Smooth muscle cell (in vitro differentiated cells): ENCODE results near the gene GLYATL1. TPM values are rescaled to one million over a fixed set of nuclear protein-coding genes. Genes with fewer than 3 reads are reported as not detected.

Experiments
- DNase-seq: peaks from one replicate; lab custom pipeline; 2025; ENCODE audit not compliant: unreplicated experiment; lab: John Stamatoyannopoulos, UW
- H2AFZ ChIP-seq: fragments of 200-600 bp; sonication (generic); 2 replicates; pipeline ENCODE4 v1.6.0; 2016; ENCODE audit warnings: antibody characterized with exemption, low read depth, mild to moderate bottlenecking
- H3F3A ChIP-seq: fragments of 200-600 bp; sonication (generic); 2 replicates; pipeline ENCODE4 v1.6.0; 2017; ENCODE audit warnings: antibody characterized with exemption, low read depth
- H3K27ac ChIP-seq: fragments of 200-600 bp; sonication (generic); 2 replicates; pipeline ENCODE4 v1.5.1; 2016; ENCODE audit warnings: low read depth, mild to moderate bottlenecking
- H3K27me3 ChIP-seq: fragments of 200-600 bp; sonication (generic); 2 replicates; pipeline ENCODE4 v1.6.1; 2016; ENCODE audit warnings: low read depth, mild to moderate bottlenecking
- H3K36me3 ChIP-seq: fragments of 200-600 bp; sonication (generic); 2 replicates; pipeline ENCODE4 v1.5.1; 2016; ENCODE audit warnings: low read depth
- H3K4me1 ChIP-seq: fragments of 200-600 bp; sonication (generic); 2 replicates; pipeline ENCODE4 v1.5.1; 2016; ENCODE audit warnings: low read depth
- H3K4me2 ChIP-seq: fragments of 200-600 bp; sonication (generic); 2 replicates; pipeline ENCODE4 v1.6.0; 2016; ENCODE audit warnings: mild to moderate bottlenecking
- H3K4me3 ChIP-seq: fragments of 200-600 bp; sonication (generic); 2 replicates; pipeline ENCODE4 v1.5.1; 2016; ENCODE audit warnings: mild to moderate bottlenecking
- H3K79me2 ChIP-seq: fragments of 200-600 bp; sonication (generic); 2 replicates; pipeline ENCODE4 v1.6.0; 2016; ENCODE audit warnings: low read depth, mild to moderate bottlenecking
- H3K9ac ChIP-seq: fragments of 200-600 bp; sonication (generic); 2 replicates; pipeline ENCODE4 v1.6.0; 2016; ENCODE audit warnings: low read depth
- H3K9me3 ChIP-seq: fragments of 200-600 bp; sonication (generic); replicated peaks from 2 replicates; pipeline ENCODE4 v1.5.1; 2016; ENCODE audit warnings: low read depth
- H4K20me1 ChIP-seq: fragments of 200-600 bp; sonication (generic); 2 replicates; pipeline ENCODE4 v1.6.0; 2016; ENCODE audit warnings: low read depth
- WGBS: methylation state at CpG from one replicate; pipeline ENCODE4 v1.1.7; 2016; ENCODE audit warnings: low lambda C conversion rate; 5-methylcytosine and 5-hydroxymethylcytosine counted together
- polyA plus RNA-seq: library from polyadenylated mRNA; unstranded; fragments of >200 nt; fragmentation: Nextera tagmentation; extraction: Ambion mirVana; gene quantifications from 2 replicates; pipeline ENCODE4 v1.2.1, GENCODE V29; 2016
- total RNA-seq: library from RNA; depleted of rRNA; stranded (reverse); fragments of >200 nt; gene quantifications from 2 replicates; pipeline ENCODE4 v1.2.3, GENCODE V29; 2014
- TF ChIP-seq, protein P1 (sequence below): fragments of 200-600 bp; sonication (generic); IDR thresholded peaks from 2 replicates; pipeline ENCODE4 v1.5.1; 2017; ENCODE audit warnings: borderline replicate concordance, mild to moderate bottlenecking, antibody characterized with exemption; ENCODE audit not compliant: insufficient read depth, poor library complexity, severe bottlenecking

Gene GLYATL1
- total and polyA plus RNA-seq, 2 experiments from 2014 or later: not detected

GRCh38 chr11:58933661-58934060, 5.6 kb upstream of the GLYATL1 start:
- Histone ChIP-seq H4K20me1 (no peaks in the 10 kb centered on the region), H3K79me2 (no peaks in the 10 kb centered on the region)
- 89% methylated on average over 3 of the region's 3 CpGs for WGBS

GRCh38 chr11:58934945-58935513, 4.3 kb upstream of the GLYATL1 start:
- Histone ChIP-seq H3F3A (no peaks in the 10 kb centered on the region), H3K27me3 (no peaks in the 10 kb centered on the region), H3K36me3 (no peaks in the 10 kb centered on the region), H3K4me1 (no peaks in the 10 kb centered on the region), H3K79me2 (no peaks in the 10 kb centered on the region), H3K9me3 (no peaks in the 10 kb centered on the region), H3K9ac (no peak overlapping the region), H3K4me2 (no peak overlapping the region), H4K20me1 (no peaks in the 10 kb centered on the region), H3K27ac (no peak overlapping the region), H2AFZ (no peak overlapping the region), H3K4me3 (no peak overlapping the region)
- 93% methylated on average over 7 of the region's 7 CpGs for WGBS
- TF ChIP-seq, protein P1, sequence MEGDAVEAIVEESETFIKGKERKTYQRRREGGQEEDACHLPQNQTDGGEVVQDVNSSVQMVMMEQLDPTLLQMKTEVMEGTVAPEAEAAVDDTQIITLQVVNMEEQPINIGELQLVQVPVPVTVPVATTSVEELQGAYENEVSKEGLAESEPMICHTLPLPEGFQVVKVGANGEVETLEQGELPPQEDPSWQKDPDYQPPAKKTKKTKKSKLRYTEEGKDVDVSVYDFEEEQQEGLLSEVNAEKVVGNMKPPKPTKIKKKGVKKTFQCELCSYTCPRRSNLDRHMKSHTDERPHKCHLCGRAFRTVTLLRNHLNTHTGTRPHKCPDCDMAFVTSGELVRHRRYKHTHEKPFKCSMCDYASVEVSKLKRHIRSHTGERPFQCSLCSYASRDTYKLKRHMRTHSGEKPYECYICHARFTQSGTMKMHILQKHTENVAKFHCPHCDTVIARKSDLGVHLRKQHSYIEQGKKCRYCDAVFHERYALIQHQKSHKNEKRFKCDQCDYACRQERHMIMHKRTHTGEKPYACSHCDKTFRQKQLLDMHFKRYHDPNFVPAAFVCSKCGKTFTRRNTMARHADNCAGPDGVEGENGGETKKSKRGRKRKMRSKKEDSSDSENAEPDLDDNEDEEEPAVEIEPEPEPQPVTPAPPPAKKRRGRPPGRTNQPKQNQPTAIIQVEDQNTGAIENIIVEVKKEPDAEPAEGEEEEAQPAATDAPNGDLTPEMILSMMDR: no peak
- no peak for DNase-seq

More at GRCh38 chr11:58933661-58934060, 5.6 kb upstream of the GLYATL1 start:
- TF ChIP-seq, protein P1: no peak
- H3K4me3 ChIP-seq: no peak overlapping the region
- H3F3A ChIP-seq: no peaks in the 10 kb centered on the region
- no peaks in the 10 kb centered on the region for H3K27me3 ChIP-seq
- DNase-seq: no peak
- H3K4me2 ChIP-seq: no peak overlapping the region
- H3K27ac ChIP-seq: no peak overlapping the region
- H3K36me3 ChIP-seq: no peaks in the 10 kb centered on the region
- no peaks in the 10 kb centered on the region for H3K9me3 ChIP-seq
- H2AFZ ChIP-seq: no peak overlapping the region
- no peaks in the 10 kb centered on the region for H3K4me1 ChIP-seq
- H3K9ac ChIP-seq: no peak overlapping the region

DNA sequence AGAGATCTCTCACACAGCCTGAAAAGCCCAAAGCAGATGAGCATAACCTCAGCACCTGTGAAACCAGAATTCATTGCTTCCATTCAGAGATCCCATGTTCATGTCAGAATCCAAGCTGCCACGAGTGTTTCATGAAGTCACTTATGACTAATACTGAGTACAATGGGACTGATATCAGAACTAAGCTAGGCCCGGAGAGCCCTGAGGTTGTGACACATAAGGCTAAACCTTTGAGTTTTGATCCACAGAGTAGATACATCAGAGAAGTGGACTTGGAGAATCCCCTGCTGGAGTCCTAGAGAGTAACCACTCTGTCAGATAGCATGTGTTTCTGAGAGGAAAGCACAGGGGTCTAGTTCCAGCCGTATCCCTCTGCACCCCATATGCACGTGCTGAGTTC, 890 bp upstream of the GLYATL1 start:
- no peaks in the 10 kb centered on the region for H3K27me3 ChIP-seq
- TF ChIP-seq, protein P1: no peak
- 72% methylated on average over 4 of the region's 4 CpGs for WGBS
- H3K27ac ChIP-seq: no peak overlapping the region
- no peaks in the 10 kb centered on the region for H3K36me3 ChIP-seq
- no peaks in the 10 kb centered on the region for H3F3A ChIP-seq
- H4K20me1 ChIP-seq: no peaks in the 10 kb centered on the region
- H3K4me1 ChIP-seq: no peaks in the 10 kb centered on the region
- DNase-seq: no peak
- no peak overlapping the region for H3K4me3 ChIP-seq
- H3K9me3 ChIP-seq: no peaks in the 10 kb centered on the region
- H3K79me2 ChIP-seq: no peaks in the 10 kb centered on the region
- H3K4me2 ChIP-seq: no peak overlapping the region
- no peak overlapping the region for H2AFZ ChIP-seq
- H3K9ac ChIP-seq: no peak overlapping the region

- no peaks in the 10 kb centered on the region for H3K36me3 ChIP-seq
- H3K79me2 ChIP-seq: no peaks in the 10 kb centered on the region
- no peaks in the 10 kb centered on the region for H3F3A ChIP-seq
- H3K27me3 ChIP-seq: no peaks in the 10 kb centered on the region
- no peak overlapping the region for H3K4me2 ChIP-seq
- H2AFZ ChIP-seq: no peak overlapping the region
- TF ChIP-seq, protein P1: no peak
- H3K27ac ChIP-seq: no peak overlapping the region
- no peaks in the 10 kb centered on the region for H4K20me1 ChIP-seq
- WGBS: 92% methylated on average over 1 of the region's 1 CpG
- no peaks in the 10 kb centered on the region for H3K4me1 ChIP-seq
- H3K9ac ChIP-seq: no peak overlapping the region
- no peak overlapping the region for H3K4me3 ChIP-seq
- no peaks in the 10 kb centered on the region for H3K9me3 ChIP-seq
- no peak for DNase-seq
Observed at GRCh38 chr11:58940028-58940427, 740 bp downstream of the GLYATL1 start.
